Measurements from ENCODE around the gene CER1. TPM values are rescaled to one million over a fixed set of nuclear protein-coding genes. Genes with fewer than 3 reads are reported as not detected.

Gene CER1
- polyA plus RNA-seq, 1 experiment = not detected

DNA sequence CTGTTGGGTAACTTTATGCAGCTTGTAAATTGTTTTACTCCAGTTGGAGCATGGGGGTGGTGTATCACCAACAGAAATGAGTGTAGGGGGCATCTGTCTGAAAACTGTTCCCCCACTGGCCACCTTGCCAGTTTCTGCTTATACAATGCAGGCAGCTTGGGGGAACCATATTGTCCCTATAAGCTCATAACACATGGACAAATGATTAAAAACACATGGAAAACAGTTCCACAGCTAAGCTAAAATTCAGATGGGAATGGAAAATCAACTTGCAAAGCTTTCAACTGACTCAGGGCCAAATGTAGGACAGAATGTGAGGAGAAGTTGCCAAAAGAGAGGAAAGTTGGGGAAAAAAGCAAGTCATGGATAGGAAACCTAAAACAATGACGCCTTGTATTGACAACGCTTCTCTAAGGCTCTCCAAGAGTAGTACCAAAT is 7.9 kb upstream of the CER1 start:
- DNase-seq (ENCODE audit: low read depth, low spot score) = no peak
- no peaks in the 10 kb centered on the region for H3K9me3 ChIP-seq (ENCODE audit: control insufficient read depth, insufficient read depth, low read length)
- H3K4me3 ChIP-seq (ENCODE audit: low read depth, low read length) = no peak overlapping the region
- TF ChIP-seq, protein P1, sequence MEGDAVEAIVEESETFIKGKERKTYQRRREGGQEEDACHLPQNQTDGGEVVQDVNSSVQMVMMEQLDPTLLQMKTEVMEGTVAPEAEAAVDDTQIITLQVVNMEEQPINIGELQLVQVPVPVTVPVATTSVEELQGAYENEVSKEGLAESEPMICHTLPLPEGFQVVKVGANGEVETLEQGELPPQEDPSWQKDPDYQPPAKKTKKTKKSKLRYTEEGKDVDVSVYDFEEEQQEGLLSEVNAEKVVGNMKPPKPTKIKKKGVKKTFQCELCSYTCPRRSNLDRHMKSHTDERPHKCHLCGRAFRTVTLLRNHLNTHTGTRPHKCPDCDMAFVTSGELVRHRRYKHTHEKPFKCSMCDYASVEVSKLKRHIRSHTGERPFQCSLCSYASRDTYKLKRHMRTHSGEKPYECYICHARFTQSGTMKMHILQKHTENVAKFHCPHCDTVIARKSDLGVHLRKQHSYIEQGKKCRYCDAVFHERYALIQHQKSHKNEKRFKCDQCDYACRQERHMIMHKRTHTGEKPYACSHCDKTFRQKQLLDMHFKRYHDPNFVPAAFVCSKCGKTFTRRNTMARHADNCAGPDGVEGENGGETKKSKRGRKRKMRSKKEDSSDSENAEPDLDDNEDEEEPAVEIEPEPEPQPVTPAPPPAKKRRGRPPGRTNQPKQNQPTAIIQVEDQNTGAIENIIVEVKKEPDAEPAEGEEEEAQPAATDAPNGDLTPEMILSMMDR (IDR thresholded peaks at IDR 0.05; ENCODE audit: low read depth, low read length) = no peak
- no peak overlapping the region for H3K27ac ChIP-seq (ENCODE audit: low read depth, low read length)
- CTCF ChIA-PET = interaction anchor here (0.7 kb wide), 1 partner anchor 1409 kb away, joined by 3 read pairs; no protein-coding TSS in a partner anchor
- no peaks in the 10 kb centered on the region for H3K27me3 ChIP-seq (ENCODE audit: control insufficient read depth, insufficient read depth, low read length)
- POLR2A ChIA-PET = no interaction called here

DNA sequence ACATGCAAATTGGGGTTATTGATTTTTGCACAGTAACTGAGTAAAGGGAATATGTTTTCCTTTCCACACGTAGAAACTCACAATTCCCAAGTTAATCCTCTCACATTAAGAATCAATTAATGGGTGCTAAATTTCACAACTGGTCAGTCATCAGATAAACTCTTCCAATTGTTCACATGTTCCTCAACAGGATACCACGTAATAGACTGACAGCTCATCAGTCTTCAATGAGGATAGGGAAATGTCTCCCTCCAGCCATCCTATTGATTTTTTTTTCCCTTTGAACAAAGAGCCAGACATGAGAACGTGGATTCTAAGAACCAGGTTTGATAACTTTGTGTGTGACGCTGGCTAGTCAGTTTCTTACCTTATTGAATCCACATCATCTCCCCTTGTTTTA is 768 bp upstream of the CER1 start:
- no peak for DNase-seq (ENCODE audit: low read depth, low spot score)
- no peaks in the 10 kb centered on the region for H3K9me3 ChIP-seq (ENCODE audit: control insufficient read depth, insufficient read depth, low read length)
- CTCF ChIA-PET = no interaction called here

DNA sequence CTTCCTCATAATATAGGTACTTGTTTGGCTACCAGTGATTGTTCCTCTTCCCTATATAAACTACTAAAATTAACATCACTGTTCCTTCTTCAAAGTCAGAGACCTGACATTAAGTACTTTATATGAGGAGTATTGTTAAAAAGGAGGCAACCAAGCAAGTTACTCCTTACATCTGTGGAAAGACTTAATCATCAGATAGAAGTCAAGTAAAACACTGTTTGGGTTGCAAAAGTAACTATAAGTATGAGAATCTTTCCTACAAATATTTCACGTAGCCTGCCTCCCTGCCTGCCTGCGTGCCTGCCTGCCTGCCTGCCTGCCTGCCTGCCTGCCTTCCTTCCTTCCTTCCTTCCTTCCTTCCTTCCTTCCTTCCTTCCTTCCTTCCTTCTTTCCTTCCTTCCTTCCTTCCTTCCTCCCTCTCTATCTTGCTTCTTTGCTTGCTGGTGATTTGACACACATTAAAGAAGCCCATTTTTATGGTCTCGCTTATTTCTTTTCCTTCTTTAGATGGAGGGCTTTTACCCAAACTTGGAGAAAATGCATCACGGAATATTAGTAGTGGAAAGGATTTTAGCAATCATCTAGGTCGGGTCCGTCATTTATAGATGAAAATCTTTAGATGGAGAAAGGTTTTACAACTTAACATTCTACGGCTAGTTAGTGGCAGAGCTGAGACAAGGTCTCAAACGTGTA is 3.2 kb downstream of the CER1 start:
- peaks cover 5% of the 10 kb centered on the region for H3K27me3 ChIP-seq (ENCODE audit: control insufficient read depth, insufficient read depth, low read length)
- POLR2A ChIA-PET = no interaction called here
- CTCF ChIA-PET = no interaction called here
- no peak overlapping the region for H3K4me3 ChIP-seq (ENCODE audit: low read depth, low read length)
- no peak overlapping the region for H3K27ac ChIP-seq (ENCODE audit: low read depth, low read length)
- TF ChIP-seq, protein P1 (IDR thresholded peaks at IDR 0.05; ENCODE audit: low read depth, low read length) = no peak
- no peaks in the 10 kb centered on the region for H3K9me3 ChIP-seq (ENCODE audit: control insufficient read depth, insufficient read depth, low read length)
- DNase-seq (ENCODE audit: low read depth, low spot score) = no peak

More for the DNA sequence above, 768 bp upstream of the CER1 start:
- POLR2A ChIA-PET = no interaction called here
- Histone ChIP-seq H3K27ac (ENCODE audit: low read depth, low read length) (no peak overlapping the region), H3K4me3 (ENCODE audit: low read depth, low read length) (no peak overlapping the region), H3K27me3 (ENCODE audit: control insufficient read depth, insufficient read depth, low read length) (peaks cover 5% of the 10 kb centered on the region)
- TF ChIP-seq, protein P1 (IDR thresholded peaks at IDR 0.05; ENCODE audit: low read depth, low read length) = no peak

DNA sequence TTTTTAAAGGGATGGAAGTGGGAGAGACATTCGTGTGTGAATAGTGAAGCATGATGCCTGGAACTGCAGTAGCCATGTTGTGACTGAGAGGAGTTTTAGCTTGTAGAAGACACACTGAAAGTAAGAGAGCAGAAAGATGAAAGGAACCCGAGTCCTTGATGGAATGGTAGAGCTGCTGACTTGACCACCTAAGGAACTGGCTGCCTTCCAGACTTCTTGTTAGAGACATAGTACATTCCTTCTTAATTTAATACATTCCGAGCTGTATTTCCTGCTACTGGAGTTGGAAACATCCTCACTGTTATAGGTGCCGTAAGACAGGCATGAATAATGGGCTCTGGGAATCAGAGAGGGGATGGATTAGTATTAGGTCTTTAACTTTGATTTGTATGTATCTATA is 7.4 kb downstream of the CER1 start:
- DNase-seq (ENCODE audit: low read depth, low spot score) = no peak
- H3K4me3 ChIP-seq (ENCODE audit: low read depth, low read length) = no peak overlapping the region
- H3K27ac ChIP-seq (ENCODE audit: low read depth, low read length) = no peak overlapping the region
- H3K27me3 ChIP-seq (ENCODE audit: control insufficient read depth, insufficient read depth, low read length) = peaks cover 4% of the 10 kb centered on the region
- TF ChIP-seq, protein P1 (IDR thresholded peaks at IDR 0.05; ENCODE audit: low read depth, low read length) = no peak
- POLR2A ChIA-PET = no interaction called here
- CTCF ChIA-PET = no interaction called here
- no peaks in the 10 kb centered on the region for H3K9me3 ChIP-seq (ENCODE audit: control insufficient read depth, insufficient read depth, low read length)

DNA sequence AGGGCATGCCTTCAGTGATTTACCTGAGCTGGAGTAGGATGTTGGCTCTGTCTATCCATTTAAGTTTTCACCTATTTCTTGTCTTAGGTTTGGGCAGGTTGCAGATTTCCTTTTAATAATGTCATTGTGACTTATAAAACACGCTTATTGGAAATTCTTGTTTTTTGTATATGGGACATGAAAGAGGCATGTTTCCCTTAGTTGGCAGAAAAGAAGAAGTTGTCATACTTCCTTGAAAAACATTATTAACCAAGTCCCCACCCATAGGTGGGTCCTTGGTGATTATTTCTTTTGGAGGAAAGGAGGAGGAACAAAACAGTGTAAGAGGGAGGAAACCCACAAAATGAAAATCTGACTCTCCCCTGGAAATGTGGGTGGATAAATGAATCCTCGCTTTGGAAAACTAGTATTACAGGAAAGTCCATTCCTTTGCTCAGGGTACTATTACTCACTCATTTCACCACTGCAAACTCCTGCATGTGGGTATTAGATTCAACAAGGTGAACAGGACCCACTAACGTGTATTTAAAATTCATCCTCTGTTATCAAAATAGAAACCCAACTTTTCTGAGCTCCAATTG is 9.3 kb downstream of the CER1 start:
- TF ChIP-seq, protein P1 (IDR thresholded peaks at IDR 0.05; ENCODE audit: low read depth, low read length) = no peak
- ChIA-PET POLR2A (no interaction called here), CTCF (no interaction called here)

More for the DNA sequence above, 9.3 kb downstream of the CER1 start:
- DNase-seq (ENCODE audit: low read depth, low spot score) = no peak
- no peaks in the 10 kb centered on the region for H3K27me3 ChIP-seq (ENCODE audit: control insufficient read depth, insufficient read depth, low read length)
- H3K4me3 ChIP-seq (ENCODE audit: low read depth, low read length) = no peak overlapping the region
- H3K9me3 ChIP-seq (ENCODE audit: control insufficient read depth, insufficient read depth, low read length) = no peaks in the 10 kb centered on the region
- no peak overlapping the region for H3K27ac ChIP-seq (ENCODE audit: low read depth, low read length)
